EL (cell line): ENCODE measurements around the gene RREB1.

ENCODE experiments used
- DNase-seq: peaks from one replicate; pipeline ENCODE4 v3.0.0-alpha.2; 2016

RREB1 gene, protein sequence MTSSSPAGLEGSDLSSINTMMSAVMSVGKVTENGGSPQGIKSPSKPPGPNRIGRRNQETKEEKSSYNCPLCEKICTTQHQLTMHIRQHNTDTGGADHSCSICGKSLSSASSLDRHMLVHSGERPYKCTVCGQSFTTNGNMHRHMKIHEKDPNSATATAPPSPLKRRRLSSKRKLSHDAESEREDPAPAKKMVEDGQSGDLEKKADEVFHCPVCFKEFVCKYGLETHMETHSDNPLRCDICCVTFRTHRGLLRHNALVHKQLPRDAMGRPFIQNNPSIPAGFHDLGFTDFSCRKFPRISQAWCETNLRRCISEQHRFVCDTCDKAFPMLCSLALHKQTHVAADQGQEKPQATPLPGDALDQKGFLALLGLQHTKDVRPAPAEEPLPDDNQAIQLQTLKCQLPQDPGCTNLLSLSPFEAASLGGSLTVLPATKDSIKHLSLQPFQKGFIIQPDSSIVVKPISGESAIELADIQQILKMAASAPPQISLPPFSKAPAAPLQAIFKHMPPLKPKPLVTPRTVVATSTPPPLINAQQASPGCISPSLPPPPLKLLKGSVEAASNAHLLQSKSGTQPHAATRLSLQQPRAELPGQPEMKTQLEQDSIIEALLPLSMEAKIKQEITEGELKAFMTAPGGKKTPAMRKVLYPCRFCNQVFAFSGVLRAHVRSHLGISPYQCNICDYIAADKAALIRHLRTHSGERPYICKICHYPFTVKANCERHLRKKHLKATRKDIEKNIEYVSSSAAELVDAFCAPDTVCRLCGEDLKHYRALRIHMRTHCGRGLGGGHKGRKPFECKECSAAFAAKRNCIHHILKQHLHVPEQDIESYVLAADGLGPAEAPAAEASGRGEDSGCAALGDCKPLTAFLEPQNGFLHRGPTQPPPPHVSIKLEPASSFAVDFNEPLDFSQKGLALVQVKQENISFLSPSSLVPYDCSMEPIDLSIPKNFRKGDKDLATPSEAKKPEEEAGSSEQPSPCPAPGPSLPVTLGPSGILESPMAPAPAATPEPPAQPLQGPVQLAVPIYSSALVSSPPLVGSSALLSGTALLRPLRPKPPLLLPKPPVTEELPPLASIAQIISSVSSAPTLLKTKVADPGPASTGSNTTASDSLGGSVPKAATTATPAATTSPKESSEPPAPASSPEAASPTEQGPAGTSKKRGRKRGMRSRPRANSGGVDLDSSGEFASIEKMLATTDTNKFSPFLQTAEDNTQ (N-terminal part only)

DNA sequence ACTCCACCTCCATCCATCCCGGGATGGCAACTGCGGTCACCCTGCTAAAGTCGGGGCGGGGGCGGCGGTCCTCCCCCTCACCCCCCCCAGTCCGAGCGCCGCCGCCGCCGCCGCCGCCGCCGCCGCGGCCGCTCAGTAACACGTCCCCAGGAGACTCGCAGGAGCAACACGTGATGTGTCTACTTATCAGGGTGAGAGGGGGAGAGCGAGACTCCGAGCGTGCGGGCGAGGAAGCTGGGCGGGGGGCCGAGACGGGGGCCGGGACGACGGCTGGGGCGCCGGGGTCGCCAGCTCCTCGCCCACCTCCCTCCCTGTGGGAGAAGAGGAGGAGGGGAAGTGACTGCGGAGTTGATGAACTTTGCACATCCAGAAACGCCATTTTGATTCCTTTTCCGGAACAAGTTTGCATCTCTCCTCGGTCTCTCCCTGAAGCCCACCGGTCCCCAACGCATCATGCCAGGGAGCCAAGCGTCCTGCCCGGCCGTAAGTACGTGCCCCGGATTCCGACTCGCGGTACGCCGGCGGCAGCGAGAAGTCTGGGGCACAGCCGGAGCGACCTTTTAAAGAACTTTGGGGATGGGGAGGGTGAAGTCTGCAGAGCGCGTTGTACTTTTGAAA lies at the start of gene RREB1:
Gene RREB1, plus strand, starts transcription at position 384 of the 618 bp plus-strand sequence. CDS start 73,951 bp downstream, outside the sequence.
- peak; percentile 71 for DNase-seq

DNA sequence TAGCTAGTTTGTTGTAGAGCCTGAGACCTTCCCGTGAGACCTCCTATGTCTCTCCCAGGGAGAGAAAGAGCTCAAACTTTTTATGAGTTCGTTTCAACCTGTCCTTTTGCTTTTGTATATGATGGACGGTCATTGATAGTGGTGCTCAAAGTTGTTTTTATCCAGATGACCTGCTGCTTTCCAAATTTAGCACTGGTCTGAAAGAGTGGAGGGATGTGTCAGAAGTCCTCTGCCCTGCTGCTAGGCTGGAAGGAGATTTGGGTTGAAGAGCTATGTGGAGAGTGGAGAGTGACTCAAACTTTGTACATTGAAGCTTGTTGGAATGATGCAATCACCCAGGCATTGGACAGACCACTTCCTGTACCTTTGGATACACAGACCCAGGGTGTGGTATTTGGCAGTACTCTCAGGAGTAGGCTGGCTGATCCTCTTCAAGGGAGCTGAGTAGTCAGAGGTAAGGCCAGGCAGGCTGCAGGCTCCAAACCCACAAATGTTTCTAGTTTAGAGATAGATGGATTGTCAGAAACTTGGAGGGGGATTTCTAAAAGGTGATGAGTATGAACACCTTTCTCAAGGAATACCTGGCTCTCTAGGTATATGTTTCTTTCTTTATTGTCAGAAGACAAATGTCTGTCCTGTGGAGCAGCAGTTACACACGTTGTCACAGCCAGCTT lies 49.4 kb upstream of the RREB1 start:
- peak; percentile 98 for DNase-seq

DNA sequence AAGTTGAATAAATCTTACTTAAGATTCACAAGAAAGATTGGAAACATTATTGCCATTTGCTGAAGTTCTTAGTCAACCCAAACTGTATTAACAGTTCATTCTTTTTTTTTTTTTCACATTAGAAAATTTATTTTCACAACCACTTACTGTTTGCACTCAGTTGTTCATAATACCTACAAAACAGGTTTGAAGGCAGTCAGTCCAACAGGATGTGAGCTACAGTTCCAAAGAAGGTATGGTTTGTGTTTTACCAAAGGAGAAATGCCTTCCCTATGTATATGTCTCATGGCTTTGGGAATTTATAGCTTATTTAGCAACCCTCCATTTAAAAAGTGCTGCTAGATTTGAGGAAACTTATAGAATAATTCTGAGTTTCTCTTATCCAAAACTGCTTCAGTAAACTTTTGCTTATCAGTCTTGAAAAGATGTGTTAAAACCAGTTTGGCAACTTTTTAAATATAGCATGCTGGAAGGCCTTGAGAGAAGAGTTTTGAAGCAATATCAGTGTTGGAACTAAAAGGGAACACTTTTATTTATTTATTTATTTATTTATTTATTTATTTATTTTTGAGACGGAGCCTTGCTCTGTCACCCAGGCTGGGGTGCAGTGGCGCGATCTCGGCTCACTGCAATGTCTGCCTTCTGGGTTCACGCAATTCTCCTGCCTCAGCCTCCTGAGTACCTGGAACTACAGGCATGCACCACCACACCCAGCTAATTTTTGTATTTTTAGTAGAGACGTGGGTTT lies 46.8 kb upstream of the RREB1 start:
- no peak for DNase-seq

DNA sequence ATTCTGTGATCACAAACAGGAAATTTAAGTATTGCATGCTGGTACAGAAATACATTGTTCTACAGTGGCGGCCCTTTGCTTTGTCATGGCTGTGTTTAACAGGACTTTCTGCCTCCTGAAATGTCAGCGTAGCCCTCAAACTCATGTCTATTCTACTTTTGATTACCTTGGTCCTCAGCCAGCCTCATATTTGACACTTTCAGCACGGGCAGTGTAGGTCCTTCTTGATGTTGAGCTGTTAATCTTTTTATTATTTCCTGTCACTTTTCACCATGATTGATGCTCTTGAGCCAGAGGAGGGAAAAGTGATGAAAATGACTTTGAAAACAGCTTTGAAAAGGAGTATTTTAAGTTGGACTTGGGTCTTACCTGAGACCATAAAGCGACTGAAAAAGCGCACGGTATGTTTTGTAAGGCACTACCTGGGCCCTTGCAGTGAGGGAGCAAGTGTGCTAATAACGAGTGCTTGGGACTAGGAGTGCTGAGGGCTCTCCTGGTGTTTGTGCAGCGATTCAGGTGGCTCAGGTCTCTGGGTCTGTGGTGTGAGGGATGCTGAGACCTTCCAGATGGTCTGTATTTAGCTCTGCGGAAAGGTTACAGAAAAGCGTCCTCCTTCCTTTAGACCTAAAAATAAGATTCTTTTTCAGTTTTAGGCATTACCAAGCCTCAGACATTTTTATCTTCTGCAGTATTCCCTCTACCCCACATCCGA lies 45.2 kb upstream of the RREB1 start:
- DNase-seq: no peak

DNA sequence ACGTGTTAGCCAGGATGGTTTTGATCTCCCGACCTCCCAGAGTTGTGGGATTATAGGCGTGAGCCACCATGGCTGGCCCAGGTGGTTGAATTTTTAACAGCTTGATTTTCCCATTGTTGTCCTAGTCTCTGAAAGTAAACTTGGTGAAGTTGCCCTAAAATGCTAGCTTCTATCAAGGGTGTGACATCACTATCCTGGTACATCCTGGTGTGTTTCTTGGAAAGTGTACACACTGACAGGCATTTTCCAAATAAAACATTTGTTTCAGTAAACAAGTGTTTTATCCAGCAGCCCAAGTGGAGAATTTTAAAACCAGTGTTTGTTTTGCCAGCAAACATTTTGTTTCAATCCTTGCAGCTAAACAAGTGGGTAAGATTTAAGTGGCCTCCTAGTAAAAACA lies 40.5 kb upstream of the RREB1 start:
- DNase-seq: no peak

DNA sequence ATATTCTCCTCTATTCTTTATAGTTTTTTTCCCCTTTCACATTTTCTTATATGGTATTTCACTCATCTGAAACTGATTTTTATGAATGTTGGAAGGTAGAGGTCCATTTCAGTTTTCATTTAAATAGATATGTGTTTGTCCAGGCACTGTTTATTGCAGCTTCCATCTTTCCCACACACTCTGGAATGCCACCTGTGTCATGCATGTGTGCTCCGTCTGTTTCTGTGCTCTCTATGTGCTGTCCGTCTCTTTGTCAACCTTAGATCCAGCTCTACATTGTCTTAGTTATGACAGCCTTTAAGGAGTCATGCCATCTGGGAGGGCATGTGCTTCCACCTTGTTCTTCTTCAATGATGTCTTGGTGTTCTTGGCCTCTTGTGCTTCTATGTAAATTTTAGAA lies 36.4 kb upstream of the RREB1 start:
- no peak for DNase-seq

DNA sequence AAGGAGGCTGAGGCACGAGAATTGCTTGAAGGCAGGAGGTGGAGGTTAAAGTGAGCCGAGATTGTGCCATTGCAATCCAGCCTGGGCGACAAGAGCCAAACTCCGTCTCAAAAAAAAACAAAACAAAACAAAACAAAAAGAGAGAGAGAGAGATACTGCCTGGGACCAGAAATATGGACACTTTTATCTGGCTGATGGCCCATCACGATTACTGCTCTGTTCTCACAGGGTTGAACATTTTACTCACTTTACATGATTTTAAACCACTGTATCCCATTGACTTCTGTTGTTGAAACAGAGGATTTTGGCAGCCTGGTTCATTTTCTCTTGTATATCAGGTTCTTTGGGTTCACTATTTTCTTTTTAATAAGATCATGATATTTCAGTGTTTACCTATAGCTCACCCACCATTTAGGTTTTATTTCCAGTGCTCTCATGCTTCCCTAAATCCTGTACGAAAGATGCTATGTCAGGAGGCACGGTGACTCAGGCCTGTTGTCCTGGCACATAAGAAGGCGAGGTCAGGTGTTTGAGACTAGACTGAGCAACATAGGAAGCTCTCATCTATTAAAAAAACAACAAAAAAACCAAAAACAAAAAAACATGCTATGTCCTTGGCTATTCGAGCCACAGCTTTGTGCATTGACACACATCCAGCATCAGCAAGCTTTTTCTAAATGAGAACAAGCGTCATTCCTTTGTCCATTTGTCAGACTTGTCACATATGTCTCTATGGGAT lies 34.5 kb upstream of the RREB1 start:
- no peak for DNase-seq

DNA sequence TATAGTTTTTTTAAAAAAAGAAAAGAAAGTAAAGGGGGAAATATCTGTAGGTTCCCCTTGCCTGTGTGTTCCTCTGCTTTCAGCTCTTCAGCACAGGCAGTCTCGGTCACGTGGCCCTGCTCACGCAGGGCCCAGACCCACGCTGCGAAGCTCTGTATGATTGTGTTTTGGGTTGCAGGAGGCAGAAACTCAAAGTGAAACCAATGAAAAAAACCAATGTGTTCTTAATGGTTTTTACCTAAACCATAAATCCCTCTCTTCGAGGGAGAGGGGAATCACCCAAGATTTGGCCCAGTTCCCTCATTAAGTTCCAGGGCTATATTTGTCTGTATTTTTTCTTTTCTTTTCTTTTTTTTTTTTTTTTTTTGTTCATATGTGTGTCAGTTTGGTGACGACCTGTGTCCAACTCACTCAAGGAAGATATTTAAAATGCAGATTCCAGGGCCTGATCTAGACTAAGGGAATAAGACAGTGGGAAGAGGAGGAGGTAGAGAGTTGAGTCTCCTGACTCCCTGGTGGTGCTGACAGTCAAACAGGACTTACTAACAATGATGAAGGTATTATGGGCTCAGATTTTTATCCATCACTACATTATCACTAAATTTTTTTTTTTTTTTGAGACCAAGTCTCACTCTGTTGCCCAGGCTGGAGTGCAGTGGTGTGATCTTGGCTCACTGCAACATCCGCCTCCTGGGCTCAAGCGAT lies 33.8 kb upstream of the RREB1 start:
- no peak for DNase-seq

DNA sequence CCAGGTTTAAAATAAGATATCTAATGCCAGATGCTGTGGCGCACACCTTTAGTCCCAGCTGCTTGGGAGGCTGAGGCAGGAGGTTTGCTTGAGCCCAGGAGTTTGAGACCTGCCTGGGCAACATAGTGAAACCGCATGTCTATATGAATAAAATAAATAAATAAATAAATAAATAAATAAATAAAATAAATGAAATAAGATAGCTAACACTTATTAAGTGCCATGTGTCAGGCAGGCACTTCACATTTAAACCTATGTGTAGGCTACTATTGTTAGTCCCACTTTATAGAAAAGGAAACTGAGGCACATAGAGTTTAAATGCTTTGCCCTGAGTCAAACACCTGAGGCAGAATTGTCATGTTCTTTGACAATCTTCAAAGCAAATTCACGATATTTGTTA lies 32.9 kb upstream of the RREB1 start:
- DNase-seq: no peak

DNA sequence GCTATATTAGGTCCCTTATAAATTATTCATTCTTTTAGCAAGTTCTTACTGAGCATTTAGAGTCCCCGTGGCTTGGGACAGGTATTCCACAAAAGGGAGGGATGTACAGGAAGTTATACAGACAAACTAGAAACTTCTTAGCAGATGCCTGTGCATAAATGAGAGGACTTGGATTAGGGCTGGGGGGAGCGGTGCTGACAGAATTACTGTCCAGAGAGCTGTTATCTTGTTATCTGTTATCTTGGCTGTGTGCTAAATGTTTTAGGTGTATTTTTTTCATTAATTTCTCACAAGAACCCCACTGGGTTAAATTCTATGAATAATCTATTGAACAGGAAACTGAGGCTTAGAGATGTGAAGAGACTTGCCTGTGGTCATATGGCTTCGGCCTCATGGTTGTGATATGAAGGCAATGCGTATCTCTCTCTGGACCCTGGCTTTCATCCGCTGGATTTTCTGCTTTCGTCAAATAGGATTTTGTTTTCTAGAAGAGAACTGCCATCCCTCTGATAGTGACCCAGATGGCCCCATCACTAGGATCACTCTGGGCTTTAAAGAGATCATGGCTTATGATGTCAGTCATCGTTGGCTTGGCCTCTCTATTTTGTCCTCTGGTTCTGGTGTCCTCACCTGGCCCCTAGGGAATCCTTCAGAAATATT lies 32.3 kb upstream of the RREB1 start:
- no peak for DNase-seq

DNA sequence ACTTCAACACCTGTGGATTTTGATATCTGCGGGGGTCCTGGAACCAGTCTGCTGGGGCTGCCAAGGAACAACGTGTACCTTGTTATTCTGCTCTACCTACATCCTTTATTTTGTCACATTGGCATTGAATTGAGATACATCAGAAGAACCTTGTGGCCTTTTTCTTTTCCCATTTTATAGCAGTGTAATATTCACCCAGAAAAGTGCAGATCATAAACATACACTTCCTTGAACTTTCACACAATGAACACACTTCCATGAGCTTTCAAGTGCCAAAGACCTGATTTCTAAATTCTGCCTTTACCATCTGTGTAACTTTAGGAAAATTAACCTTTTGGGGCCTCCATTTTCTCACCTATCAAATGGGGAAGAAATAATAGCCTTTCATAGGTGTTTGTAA lies 29.9 kb upstream of the RREB1 start:
- no peak for DNase-seq

DNA sequence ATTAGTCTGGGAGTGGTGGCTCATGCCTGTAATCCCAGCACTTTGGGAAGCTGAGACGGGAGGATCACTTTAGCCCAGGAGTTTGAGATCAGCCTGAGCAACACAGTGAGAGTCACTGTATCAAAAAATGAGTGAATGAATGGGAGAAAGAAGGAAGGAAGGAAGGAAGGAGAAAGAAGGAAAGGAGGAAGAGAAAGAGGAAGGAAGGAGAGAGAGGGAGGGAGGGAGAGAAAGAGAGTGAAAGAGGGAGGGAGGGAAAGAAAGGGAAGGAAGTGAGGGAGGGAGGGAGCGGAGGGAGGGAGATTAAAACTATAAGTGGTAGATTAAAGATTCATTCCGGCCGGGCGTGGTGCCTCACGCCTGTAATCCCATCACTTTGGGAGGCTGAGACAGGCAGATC lies 28.9 kb upstream of the RREB1 start:
- DNase-seq: no peak

DNA sequence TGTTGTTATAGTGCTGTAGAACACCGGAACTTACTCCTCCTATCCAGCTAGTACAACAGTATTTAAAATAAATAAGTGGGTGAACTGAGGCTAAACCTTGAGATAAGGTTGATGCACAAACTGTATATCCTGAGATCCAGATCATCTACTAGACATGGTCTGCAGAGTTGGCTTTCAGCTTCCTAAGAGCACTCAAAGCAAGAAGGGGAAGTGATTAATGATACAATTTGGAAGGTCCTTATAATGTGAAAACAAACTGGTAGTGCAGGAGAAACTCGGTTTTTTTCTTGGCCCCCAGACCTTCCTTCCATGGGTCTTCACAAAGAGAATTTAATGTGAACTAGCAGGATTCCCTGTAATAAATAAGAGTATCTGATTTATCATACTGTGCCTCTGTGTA lies 27.4 kb upstream of the RREB1 start:
- no peak for DNase-seq

DNA sequence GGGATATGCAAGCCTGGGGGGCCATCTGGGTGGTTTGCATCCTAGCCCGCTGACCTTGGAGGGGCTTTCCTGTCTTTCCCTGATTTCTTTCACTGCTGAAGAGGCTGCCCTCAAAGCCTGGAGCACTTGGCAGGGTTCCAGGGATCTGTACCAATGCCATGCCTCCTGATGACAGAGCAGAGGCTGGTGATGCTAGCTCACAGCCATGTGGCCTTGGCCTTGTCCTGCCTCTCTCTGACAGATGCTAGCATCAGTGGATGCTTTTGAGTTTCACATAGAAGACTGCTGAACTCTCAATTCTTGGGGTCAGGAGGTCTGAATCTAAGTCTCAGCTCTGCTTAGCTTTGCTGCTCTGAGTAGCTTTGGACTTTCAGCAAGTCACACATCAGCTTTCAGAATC lies 21.9 kb upstream of the RREB1 start:
- peak; percentile 52 for DNase-seq

DNA sequence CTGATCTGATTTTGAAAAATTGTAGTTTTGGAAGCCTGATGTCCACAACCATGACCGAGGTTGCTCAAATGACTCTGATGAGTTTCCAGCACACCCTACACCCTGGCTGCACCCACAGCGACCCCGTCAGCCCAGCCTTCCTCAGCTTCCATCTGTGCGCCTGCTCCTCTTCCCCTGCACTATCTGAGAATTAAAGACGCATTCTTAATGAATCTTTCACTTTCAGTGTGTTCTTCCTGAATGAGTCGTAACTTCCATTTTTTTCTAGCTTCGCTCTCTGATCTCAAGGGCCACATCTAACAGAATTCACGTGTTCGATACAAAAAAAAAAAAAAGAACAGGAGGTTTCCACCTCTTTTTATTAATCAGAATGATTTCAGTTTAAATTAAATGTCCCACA lies 21.3 kb upstream of the RREB1 start:
- peak; percentile 60 for DNase-seq

DNA sequence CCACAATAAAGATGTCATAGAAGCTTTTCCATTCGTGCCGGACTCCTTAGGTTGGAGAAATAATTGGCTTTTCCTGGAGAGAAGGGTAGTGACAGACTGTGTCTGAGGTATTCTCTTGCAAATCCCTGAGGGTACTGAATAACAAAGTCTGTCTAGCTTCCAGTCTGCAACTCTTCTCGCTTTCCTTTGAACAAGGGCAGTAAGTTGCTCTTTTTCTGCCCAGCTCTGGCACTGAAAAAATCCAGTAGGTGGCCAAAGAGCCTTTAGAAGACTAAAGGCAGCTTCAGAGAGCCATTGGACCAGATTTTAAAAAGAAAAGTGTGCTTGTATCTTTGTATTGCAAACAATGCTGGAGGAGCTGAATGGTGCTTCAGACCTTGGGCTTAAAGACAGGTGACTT lies 20.7 kb upstream of the RREB1 start:
- peak; percentile 37 for DNase-seq

DNA sequence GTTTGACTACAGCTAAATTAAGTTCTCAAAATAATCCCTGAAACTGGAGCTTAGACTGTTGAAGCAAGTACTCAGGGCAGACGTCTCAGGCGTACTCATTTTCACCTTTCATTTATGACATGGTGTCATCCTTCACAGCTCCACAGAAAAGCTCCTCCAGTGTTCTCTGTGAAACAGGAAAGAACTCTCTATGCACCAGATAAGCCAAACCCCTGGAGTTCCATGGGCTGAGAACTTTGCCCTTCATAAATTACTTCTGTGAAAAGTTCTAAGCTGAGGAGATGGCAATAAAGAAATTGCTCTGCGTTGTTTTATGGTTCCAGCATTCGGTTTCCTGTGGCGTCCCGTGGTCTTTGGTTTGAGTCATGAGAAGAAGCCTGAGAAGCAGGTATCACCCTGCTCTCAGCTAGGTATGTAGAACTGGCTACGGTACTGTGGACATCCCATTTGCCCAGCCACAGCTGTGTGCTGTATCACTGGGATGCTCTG lies 20.2 kb upstream of the RREB1 start:
- no peak for DNase-seq

DNA sequence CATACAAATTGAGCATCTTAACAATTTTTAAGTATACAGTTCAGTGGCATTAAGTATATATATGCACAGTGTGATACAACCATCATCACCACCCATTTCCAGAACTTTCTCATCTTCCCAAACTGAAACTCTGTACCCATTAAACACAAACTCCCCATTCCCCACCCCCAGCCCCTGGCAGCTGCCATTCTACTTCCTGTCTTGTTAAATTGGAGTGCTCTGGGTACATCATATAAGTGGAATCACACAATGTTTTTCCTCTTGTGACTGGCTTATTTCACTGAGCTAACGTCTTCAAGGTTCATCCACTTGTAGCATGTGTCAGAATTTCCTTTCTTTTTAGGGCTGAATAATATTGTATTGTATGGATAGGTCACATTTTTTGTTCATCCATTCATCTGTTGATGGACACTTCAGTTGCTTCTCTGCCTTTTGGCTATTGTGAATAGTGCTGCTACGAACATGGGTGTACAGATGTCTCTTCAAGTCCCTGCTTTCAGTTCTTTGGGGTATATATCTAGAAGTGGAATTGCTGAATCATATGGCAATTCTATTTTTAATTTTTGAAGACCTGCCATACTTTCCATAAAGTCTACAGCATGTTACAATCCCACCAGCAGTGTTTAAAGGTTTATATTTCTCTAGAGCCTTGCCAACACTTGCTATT lies 19.6 kb upstream of the RREB1 start:
- DNase-seq: no peak
